ENCODE results near the gene SEC24B. TPM values are rescaled to one million over a fixed set of nuclear protein-coding genes. Genes with fewer than 3 reads are reported as not detected.
"Not testable (repeated sequence)": the region's sequence is repeated elsewhere in the genome, so short reads cannot be mapped to it uniquely, and the experiment has no call there.

SEC24B gene
- polyA plus RNA-seq, 3 donors: 45.6 to 48.2 (median 46.5) TPM

DNA sequence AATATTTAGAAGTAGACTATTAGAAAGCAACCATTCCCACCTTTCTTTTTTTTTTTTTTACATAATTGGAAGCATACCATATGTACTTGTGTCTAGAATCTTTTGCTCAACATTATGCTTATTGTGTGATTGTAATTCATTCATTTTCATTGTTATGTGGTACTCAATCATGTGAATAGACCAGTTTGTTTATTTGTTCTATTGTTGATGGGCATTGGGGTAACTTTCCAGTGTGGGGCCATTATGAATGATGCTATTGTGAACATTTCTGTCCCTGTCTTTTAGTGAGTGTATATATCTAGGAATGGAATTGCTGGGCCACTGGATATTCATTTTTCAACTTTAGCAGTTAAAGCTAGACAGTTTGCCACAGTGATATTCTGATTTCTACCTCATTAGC is 63.9 kb downstream of the SEC24B start:
- DNase-seq (ENCODE audit: low read depth in 3 of 3, low spot score in 2 of 3): no peak

DNA sequence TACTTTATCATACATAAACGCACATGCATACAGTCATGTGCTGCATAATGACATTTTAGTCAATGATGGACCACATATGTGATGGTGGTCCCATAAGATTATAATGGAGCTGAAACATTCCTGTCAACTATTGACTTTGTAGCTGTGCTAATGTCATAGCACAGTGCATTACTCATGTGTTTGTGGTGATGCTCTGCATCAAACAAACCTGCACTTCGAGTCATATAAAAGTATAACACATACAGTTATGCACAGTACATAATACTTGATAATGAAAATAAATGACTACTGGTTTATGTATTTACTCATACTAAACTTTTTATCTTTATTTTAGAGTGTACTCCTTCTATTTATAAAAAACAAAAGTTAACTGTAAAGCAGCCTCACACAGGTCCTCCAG is 65.9 kb downstream of the SEC24B start:
- no peak for DNase-seq (ENCODE audit: low read depth in 3 of 3, low spot score in 2 of 3)

DNA sequence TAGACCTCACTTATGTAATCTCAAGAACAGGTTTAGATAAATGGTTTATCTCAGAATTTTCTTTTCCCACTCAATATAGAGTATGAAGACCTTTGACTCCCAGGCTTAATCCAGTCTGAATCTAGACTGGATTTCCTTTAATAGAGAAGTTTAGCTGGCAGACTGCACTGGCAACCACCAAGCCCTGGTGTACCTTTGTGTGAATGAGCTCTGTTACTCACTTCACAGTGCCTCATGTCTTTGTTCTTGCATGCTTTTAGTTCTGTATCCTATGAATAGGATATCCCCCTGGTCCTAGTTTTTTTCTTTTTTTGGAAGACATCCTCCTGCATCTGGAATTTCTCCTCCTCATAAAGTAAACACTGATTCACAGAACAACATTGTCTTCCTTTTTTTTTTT is 73.3 kb downstream of the SEC24B start:
- DNase-seq (ENCODE audit: low read depth in 3 of 3, low spot score in 2 of 3): no peak

DNA sequence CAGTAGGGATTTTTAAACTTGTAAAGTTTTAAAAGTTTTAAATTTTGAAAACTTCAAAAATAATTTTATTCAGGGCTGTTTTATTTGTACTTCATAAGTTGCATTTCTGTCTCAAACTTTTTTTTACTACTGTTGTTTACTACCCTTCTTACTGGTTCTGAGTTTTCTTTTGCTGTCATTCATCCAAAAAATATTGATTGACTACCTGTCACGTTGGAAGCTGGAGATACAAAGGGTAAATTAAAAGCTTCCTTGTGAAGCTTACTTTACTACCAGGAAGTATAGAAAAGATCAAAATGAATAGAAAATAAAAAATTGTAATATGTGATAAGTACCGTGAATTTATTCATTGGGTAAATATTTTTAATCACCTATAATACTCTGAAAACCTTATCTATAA is 77.1 kb downstream of the SEC24B start:
- DNase-seq (ENCODE audit: low read depth in 3 of 3, low spot score in 2 of 3): no peak

DNA sequence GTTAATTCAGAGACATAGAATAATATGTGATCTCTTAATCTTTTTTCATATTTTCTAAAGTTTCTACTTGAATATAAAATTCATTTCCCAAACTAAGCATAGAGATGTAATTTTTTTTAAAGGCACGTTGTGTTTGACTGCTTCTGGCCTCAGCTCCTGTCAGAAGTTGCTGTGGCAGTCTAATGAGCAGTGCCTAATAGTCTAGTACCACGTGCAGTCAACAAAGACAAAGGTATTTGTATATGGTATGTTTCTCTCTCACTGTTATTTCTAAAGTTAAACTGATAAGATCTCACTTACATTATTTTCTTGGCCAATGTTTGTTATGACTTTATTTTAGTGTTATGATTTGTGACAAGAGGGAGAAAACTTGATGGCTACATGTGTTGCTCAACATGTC is 77.8 kb downstream of the SEC24B start:
- no peak for DNase-seq (ENCODE audit: low read depth in 3 of 3, low spot score in 2 of 3)

DNA sequence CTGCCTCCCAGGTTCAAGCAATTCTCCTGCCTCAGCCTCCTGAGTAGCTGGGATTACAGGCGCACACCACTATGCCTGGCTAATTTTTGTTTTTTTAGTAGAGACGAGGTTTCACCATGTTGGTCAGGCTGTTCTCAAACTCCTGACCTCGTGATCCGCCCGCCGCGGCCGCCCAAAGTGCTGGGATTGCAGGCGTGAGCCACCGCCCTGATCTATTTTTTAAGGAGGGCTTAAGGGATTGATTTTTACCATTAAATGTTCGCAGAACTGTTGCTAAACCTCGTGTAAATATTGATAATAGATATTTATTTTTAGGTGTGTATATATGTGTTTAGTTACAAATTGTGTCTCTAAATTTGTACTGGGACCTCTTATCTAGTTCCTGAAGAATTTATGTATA is 79.8 kb downstream of the SEC24B start:
- DNase-seq (ENCODE audit: low read depth in 3 of 3, low spot score in 2 of 3): not testable (repeated sequence)

DNA sequence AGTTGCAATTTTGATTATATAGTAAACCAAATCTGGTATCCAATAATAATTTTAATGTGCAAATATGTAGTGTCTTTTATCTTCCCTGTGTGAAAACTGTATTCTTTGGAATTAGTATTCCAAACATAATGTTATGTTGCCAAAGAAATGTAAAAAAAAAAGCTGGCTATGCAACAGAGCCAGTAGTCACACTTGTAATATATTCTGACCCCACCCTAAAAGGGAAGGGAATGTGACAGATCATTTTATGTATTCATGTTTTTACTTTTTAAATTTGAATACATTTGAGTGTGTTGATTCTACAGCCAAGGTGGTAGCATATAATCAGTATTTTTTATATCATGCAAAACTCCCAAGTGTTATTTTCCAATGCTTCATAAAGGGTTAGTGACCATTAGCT is 98.6 kb downstream of the SEC24B start:
- DNase-seq (ENCODE audit: low read depth in 3 of 3, low spot score in 2 of 3): no peak

DNA sequence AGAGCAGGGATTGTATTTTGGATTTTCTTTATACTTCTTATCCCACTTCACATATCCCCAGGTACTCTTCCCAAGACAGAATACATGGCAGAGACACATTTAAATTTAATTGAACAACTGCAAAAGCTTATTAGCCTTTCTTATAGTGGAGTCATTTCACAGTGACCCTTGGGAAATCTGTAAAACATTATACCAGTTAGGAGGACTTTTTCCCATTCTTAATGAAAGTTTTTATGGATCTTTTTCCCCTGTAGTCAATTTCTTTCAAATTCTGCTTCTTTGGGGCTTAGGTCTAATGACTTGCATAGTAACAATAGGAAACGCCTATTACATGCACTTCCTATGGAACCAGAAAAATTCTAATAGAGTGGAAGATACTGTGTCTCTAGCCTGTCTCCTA is 111.8 kb downstream of the SEC24B start:
- DNase-seq (ENCODE audit: low read depth in 3 of 3, low spot score in 2 of 3): no peak

DNA sequence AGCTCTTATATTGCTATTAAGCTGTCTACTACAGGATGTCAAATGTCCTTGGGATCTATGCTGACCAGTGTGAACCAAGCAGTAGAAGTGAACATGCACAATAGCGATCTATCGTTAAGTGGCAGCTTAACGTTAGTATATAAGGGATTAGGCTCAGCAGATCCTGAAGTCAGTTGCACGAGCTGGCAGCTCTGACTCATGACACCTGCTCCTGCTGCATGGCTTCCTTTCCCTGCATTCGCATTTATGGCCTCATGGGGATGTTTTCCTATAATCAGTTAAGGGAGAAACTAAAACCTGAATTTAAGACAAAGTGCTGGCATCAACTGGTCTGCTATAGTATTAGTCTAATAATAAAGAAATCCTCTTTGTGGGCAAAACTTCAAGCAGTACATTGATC is 113.8 kb downstream of the SEC24B start:
- no peak for DNase-seq (ENCODE audit: low read depth in 3 of 3, low spot score in 2 of 3)

DNA sequence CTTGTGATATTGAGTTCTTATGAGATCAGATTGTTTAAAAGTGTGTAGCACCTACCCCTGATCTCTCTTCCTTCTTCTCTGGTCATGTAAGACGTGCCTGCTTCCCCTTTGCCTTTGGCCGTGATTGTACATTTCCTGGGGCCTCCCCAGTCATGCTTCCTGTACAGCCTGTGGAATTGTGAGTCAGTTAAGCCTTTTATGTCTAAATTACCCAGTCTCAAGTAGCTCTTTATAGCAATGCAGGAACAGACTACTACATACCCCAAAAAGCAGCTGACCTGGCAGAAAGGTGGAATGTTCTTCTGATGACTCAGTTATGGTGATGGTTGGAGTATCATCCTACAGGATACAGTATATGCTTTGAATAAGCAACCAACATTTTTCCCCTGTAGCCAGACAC is 115.0 kb downstream of the SEC24B start:
- DNase-seq (ENCODE audit: low read depth in 3 of 3, low spot score in 2 of 3): no peak

DNA sequence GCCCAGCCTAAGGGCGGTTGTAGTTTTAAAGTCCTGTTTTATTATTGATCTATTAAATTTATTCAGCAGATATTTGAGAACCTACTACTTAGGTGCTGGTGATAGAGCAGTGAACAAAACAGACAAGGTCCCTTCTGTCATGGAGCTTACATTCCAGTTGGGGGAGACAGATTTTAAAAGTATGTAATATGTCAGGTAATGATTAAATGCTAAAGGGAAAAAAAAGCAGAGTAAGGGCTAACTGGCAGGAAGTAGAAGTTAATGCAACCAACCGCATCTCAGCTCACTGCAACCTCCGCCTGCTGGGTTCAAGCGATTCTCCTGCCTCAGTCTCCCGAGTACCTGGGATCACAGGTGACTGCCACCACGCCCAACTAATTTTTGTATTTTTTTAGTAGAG is 118.6 kb downstream of the SEC24B start:
- DNase-seq (ENCODE audit: low read depth in 3 of 3, low spot score in 2 of 3): no peak

DNA sequence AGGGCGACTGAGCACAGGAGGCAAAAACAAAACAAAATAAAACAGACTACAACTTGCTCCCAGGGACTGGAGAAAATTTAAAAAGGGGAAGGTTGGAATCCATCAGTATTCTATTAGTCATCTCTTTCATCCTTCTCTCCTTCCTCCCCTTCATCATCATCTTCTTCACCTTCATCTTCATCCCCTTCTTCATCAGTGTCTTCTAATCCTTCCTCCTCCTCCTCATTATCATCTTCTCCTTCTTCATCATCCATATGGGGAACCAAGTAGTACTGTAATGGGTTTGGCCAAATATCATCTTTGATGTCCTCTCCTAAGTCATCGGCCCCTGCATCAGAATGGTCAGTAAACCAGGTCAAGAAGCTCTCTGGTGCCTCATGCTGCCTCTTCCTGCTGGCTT is 119.5 kb downstream of the SEC24B start:
- DNase-seq (ENCODE audit: low read depth in 3 of 3, low spot score in 2 of 3): no peak

DNA sequence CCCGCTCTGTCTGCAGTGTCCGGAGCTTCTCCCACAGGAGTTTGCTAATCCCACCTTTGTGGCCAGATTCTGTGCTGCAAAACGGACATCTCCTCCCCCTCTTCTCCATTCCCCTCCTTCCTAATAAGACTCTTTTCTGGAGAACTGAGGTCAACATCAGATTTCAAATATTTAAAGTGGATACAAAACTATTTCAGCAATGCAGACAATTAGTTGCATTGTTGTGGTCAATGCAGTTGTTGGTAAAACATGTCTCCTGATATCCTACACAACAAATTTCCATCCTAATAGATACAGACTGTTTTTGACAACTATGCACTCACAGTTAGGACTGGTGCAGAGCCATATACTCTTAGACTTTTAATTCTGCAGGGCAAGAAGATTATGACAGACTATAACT is 121.4 kb downstream of the SEC24B start:
- DNase-seq (ENCODE audit: low read depth in 3 of 3, low spot score in 2 of 3): no peak

DNA sequence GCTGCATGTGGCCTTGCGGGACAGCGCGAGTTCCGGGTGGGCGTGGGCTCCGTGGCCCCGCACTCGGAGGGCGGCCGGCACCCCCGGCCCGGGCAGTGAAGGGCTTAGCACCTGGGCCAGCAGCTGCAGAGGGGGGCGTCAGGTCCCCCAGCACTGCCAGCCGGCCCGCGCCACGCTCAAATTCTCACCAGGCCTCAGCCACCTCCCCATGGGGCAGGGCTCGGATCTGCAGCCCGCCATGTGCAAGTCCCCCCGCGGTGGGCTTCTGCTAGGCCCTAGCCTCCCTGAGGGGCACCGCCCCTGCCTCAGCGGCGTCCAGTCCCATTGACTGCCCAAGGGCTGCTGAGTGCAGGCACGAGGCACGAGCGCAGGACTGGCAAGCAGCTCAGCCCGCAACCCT is 123.8 kb downstream of the SEC24B start:
- no peak for DNase-seq (ENCODE audit: low read depth in 3 of 3, low spot score in 2 of 3)

DNA sequence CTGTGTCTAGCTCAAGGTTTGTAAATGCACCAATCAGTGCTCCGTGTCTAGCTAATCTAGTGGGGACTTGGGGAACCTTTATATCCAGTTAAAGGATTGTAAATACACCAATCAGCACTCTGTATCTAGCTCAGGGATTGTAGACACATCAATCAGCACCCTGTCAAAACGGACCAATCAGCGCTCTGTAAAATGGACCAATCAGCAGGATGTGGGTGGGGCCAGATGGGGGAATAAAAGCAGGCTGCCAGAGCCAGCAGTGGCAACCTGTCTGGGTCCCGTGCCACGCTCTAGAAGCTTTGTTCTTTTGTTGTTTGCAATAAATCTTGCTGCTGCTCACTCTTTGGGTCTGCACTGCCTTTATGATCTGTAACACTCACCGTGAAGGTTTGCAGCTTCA is 124.5 kb downstream of the SEC24B start:
- not testable (repeated sequence) for DNase-seq (ENCODE audit: low read depth in 3 of 3, low spot score in 2 of 3)

DNA sequence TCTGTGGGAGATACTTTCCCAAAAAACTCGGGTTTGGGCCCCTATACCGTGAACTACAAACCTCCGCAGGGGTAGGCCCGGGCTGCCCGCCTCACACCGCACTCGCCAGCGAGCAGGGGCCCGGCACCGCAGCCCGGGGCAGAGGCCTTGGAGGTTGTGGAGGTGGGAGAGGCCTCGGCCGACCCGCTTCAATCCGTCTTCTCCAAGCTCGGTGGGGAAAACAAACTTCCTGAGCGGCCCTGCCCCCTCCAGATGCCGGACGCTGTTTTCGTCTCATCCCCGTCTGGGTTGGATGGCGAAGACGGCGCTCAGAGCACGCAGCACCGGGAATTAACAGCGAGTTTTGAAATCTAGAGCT is 126.0 kb downstream of the SEC24B start:
- DNase-seq (ENCODE audit: low read depth in 3 of 3, low spot score in 2 of 3): peak in 1 of 3 donors; percentile 19

DNA sequence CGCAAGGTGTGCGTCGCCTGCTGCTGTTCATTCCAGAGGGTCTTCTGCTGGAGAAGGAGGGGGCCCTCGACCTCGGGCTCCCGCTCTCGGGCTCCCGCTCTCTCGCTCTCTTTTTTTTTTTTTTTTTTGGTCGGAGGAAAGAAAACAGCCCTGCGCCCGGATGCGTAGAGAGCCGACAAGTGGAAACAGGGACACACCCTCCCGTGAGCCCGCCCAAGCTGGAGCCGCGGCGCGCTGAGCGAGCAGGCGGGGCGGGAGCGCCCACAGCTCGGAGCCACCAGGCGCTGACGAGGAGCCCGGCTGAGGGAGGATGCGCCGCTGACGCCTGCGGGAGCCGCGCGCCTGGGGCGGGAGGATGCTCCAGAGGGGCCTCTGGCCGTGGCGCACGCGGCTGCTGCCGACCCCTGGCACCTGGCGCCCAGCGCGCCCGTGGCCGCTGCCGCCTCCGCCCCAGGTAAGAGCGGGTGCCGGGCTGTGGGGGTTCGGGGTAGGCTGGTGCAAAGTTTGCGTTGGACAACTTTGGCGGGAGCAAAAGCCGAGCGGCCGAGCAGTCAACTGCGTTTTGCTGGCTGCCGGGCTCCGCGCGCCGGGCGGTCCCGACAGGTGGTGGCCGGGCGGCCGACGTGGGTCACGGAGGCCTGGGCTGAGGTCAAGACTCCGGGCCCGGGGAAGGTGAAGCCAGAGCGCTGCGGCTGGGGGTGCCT is 126.5 kb downstream of the SEC24B start, which contains the start of gene MCUB:
Gene MCUB (plus strand): TSS at position 264 of the 704 bp plus-strand sequence. CDS start 92 bp downstream, at position 356.
- peak in 1 of 3 donors; percentile 56 for DNase-seq (ENCODE audit: low read depth in 3 of 3, low spot score in 2 of 3)

DNA sequence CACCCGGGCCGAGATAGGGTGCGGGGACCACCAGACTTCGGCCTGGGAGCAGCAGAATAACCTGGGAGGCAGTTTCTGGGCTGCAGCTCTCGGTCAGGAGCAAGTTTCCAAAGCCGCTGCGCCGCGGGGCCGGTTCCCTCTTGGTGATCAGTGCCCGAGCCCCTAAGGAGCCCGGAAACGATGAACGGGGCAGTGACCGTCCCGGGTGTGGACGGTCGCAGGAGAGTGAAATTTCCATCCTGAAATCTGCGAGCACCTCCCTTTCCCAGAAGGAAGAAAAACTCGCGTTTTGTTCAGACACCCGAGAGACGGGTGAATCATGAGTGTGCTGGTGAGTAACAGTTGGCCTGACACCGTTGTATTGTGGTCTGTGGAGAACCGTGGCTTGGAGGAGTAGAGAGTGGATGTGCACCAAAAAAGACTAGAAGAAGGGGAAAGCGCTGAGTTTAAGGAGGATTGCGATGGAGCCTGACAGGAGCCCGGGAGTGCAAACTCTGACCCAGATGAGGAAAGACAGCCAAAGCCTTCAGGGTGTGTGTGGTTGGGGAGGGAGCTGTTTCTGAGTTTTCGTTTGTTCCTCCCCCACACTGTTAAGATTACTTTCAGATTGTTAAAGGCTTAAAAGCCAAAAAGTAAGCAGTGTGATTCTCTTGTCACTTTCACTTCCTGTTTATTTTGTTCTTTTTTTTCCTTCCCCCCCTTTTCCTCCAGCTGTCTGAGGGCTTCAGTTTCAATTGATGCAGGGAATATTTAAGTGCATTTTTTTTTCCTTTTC is 127.3 kb downstream of the SEC24B start:
- peak in 1 of 3 donors; percentile 26 for DNase-seq (ENCODE audit: low read depth in 3 of 3, low spot score in 2 of 3)

DNA sequence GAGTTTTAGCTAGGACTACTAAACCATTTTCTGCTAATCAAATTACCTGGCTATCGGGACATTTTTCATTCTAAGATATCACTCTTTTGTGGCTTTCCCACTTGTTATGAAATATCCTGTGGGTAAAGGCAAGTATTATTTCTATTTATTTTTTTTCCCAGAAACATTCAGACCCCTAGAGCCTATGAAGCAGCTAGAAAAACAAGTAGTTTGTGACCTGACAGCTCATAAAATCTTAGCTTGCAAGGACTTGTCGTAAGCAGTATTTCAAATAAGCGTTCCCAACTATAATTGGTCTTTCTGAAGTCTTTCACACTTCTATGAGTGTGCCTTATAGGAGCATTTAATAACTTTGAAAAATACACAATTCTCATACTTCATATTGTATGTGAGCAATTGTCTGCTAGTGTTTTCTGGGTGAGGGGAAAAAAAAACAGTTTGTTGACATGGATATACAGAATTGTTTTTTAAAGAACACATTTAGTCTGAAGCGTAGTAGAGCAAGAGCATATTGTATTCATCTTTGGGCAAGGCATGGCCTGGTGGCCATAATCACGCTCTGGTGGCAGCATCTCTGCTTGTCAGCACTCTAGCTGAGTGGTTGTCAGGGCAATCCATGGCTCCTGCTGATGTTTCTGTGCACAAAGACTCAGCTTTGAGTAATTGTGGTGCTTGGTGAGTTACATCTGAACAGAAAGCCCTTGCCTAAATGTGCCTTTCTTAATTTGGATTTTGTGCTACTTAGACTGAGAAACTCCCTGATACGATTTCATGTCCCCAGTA is 129.0 kb downstream of the SEC24B start:
- no peak for DNase-seq (ENCODE audit: low read depth in 3 of 3, low spot score in 2 of 3)

DNA sequence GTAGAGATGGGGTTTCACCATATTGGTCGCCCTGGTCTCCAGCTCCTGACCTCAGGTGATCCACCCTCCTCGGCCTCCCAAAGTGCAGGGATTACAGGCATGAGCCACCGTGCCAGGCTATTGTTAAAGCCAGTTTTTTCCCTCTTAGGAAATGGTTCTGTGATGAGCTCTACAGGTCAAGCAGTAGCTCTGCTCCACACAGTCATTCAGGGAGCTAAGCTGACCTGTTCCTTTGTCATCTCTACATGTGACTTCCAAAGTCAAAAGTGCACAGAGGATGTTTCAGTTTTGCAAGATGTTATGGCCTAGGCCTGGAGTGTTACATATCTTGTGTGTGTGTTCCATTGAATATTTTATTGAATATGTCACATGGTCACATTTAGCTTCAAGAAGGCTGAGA is 137.9 kb downstream of the SEC24B start:
- no peak for DNase-seq (ENCODE audit: low read depth in 3 of 3, low spot score in 2 of 3)

DNA sequence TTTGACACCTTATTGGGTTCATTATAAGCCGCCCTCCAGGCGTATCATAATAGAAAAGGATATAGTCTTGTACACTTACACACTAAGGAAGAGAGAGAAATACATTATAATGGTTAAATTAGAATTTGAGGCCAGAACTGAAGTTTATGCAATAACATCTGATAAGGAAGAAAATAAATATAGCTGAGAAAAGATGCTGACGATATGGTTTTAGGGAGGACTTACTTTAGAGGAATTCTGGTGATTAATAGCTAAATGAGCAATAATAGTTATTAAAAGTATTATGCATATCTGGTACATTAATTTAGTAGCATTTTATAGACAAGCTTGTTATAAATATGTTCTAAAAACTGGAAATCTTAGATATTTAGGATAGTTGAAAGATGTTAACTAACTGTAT is 138.5 kb downstream of the SEC24B start:
- no peak for DNase-seq (ENCODE audit: low read depth in 3 of 3, low spot score in 2 of 3)

DNA sequence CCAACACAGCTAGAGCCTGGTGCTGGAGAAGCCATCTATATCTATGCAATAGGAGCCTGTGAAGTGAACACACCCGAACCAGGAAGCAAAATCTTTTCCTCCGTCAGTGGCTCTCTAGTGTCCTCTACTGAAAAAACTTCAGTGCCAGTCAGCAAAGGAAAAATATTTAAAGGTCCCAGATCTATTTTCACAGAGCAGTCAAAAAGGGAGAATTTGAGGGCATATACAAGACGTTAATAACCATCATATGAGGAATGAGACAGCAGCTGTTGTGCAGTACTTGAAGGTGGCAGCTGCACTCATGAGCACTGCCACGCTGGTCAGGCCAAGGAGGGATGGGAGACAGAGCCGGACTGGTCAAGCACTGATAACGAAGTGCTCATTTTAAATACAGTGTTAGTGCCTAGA is 140.8 kb downstream of the SEC24B start:
- DNase-seq (ENCODE audit: low read depth in 3 of 3, low spot score in 2 of 3): no peak
